Measurements from ENCODE around the gene INPP5D.

Gene INPP5D

DNA sequence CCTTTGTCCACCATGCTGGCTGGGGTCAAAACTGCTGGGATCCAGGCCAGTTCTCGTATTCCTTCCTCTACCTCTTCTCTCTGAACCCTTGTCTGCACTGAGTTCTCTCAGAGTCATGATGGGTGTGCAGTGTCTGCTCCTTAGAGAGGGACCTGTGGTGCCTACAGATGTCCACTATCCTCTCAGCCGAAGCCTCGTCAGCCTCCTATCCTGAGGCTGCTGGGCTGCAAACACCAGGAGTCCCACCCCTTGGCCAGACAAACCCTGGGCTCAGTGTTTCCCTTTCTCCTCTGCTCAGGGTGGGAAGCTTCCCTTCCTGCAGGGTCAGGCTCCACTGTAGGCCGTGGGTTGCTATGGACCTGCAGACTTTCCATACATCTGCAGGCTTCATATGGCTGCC lies 2.3 kb downstream of the INPP5D start:
- Histone ChIP-seq H3K27me3 (ENCODE audit: insufficient read depth, poor library complexity, severe bottlenecking) (no peaks in the 10 kb centered on the region), H3K27ac (replicated peaks) (peak overlapping the region; percentile 98), H3K4me3 (replicated peaks; ENCODE audit: insufficient read depth, low read length) (peak overlapping the region; percentile 86)
- no peak for DNase-seq (ENCODE audit: low read depth in 1 of 2, low spot score in 1 of 2)
- TF ChIP-seq CTCF (IDR thresholded peaks at IDR 0.05; ENCODE audit: insufficient read depth, low read length) (no peak), GABPA (IDR thresholded peaks at IDR 0.05; ENCODE audit: low read depth) (no peak), POLR2AphosphoS5 (IDR thresholded peaks at IDR 0.05; ENCODE audit: low read depth) (no peak), SPI1 (IDR thresholded peaks at IDR 0.05; ENCODE audit: borderline replicate concordance, low read depth) (no peak)
- TF ChIP-seq, protein P1, sequence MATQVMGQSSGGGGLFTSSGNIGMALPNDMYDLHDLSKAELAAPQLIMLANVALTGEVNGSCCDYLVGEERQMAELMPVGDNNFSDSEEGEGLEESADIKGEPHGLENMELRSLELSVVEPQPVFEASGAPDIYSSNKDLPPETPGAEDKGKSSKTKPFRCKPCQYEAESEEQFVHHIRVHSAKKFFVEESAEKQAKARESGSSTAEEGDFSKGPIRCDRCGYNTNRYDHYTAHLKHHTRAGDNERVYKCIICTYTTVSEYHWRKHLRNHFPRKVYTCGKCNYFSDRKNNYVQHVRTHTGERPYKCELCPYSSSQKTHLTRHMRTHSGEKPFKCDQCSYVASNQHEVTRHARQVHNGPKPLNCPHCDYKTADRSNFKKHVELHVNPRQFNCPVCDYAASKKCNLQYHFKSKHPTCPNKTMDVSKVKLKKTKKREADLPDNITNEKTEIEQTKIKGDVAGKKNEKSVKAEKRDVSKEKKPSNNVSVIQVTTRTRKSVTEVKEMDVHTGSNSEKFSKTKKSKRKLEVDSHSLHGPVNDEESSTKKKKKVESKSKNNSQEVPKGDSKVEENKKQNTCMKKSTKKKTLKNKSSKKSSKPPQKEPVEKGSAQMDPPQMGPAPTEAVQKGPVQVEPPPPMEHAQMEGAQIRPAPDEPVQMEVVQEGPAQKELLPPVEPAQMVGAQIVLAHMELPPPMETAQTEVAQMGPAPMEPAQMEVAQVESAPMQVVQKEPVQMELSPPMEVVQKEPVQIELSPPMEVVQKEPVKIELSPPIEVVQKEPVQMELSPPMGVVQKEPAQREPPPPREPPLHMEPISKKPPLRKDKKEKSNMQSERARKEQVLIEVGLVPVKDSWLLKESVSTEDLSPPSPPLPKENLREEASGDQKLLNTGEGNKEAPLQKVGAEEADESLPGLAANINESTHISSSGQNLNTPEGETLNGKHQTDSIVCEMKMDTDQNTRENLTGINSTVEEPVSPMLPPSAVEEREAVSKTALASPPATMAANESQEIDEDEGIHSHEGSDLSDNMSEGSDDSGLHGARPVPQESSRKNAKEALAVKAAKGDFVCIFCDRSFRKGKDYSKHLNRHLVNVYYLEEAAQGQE (IDR thresholded peaks at IDR 0.05; ENCODE audit: insufficient replicate concordance, low read depth) = no peak

GRCh38 chr2:233062946-233063268 lies 2.8 kb downstream of the INPP5D start:
- TF ChIP-seq POLR2AphosphoS5 (IDR thresholded peaks at IDR 0.05; ENCODE audit: low read depth) (no peak), GABPA (IDR thresholded peaks at IDR 0.05; ENCODE audit: low read depth) (no peak), CTCF (IDR thresholded peaks at IDR 0.05; ENCODE audit: insufficient read depth, low read length) (no peak), SPI1 (IDR thresholded peaks at IDR 0.05; ENCODE audit: borderline replicate concordance, low read depth) (no peak)
- TF ChIP-seq, protein P1 (IDR thresholded peaks at IDR 0.05; ENCODE audit: insufficient replicate concordance, low read depth) = no peak
- peak overlapping the region; percentile 29 for H3K27ac ChIP-seq (replicated peaks)
- no peaks in the 10 kb centered on the region for H3K27me3 ChIP-seq (ENCODE audit: insufficient read depth, poor library complexity, severe bottlenecking)
- peak overlapping the region; percentile 86 for H3K4me3 ChIP-seq (replicated peaks; ENCODE audit: insufficient read depth, low read length)
- no peak for DNase-seq (ENCODE audit: low read depth in 1 of 2, low spot score in 1 of 2)

DNA sequence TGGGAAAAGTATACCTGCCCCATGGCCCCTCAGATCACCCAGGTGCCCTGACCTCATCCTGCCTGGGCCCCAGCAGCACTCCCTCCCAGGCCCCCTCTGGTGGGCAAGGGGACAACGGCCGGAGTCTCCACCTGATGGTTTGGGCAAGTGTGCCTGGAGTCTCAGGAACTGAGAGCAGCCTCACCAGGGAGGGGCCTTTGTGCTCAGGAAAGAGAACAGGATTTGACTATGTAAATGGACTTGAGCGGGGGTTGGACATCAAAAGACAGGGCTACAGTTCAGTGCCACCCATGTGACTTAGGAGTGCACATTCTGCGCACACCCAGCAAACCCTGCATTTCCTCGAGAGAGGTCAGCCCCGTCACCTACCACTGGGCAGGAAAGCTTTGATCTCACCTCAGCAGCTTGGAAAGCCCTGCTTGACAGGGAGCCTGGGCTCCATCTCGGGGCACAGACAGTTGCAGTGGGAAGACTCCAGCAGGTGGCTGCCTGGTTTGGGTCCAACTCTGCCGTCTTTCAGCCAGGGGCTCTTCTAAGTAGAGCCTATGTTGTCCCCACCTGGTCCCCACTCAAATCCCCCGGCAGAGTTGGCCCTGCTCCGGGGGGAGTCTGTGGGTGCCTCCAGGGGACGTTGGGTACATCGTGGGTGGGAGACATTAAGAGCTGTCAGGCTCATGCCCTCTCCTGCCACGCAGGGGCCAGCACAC lies 3.3 kb downstream of the INPP5D start:
- H3K27ac ChIP-seq (replicated peaks) = peak overlapping the region; percentile 29
- no peaks in the 10 kb centered on the region for H3K27me3 ChIP-seq (ENCODE audit: insufficient read depth, poor library complexity, severe bottlenecking)
- DNase-seq (ENCODE audit: low read depth in 1 of 2, low spot score in 1 of 2) = no peak
- TF ChIP-seq SPI1 (IDR thresholded peaks at IDR 0.05; ENCODE audit: borderline replicate concordance, low read depth) (no peak), CTCF (IDR thresholded peaks at IDR 0.05; ENCODE audit: insufficient read depth, low read length) (no peak), GABPA (IDR thresholded peaks at IDR 0.05; ENCODE audit: low read depth) (no peak), POLR2AphosphoS5 (IDR thresholded peaks at IDR 0.05; ENCODE audit: low read depth) (no peak)
- TF ChIP-seq, protein P1 (IDR thresholded peaks at IDR 0.05; ENCODE audit: insufficient replicate concordance, low read depth) = no peak
- peak overlapping the region; percentile 86 for H3K4me3 ChIP-seq (replicated peaks; ENCODE audit: insufficient read depth, low read length)

Data from HL-60 (cell line).